Measurements from ENCODE around the gene AUNIP.

Gene AUNIP

DNA sequence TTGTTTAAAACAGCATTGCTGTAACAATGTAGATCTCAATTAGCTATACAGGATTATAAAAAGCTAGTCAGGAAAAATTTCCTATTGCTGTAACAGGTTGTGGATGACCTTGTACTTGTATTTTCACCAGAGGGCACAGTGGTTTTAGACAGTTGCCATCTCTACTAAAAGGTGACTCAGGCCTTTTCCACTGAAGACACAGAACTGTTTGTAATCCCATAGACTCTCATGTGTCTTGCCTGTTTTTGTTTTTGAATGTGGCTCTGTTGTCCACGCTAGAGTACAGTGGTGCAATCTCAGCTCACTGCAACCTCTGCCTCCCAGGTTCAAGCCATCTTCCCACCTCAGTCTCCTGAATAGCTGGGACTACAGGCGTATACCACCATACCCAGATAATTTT lies 33.7 kb downstream of the AUNIP start:
- no peak for DNase-seq

DNA sequence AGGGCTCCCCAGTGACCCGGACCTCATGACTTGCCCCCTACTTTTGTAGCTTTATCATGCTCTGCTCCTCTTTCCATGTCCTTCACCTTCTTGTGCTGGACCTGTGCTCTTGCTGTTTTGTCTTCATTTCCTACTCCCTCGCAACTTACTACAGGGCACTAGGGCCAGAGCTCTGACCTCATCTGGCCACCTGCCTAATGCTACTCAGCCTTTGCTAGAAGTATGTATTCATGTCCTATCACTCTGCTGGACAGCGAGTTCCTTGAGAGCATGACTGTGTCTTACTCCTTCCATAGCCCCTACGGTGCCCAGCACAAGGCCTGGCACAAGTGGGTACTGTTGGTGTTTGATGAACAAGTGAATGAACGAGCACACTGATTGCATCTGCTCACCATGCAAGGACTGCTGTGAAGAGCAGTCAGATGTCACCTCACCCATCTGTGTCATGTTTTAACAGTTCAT lies 37.6 kb downstream of the AUNIP start:
- DNase-seq = no peak

DNA sequence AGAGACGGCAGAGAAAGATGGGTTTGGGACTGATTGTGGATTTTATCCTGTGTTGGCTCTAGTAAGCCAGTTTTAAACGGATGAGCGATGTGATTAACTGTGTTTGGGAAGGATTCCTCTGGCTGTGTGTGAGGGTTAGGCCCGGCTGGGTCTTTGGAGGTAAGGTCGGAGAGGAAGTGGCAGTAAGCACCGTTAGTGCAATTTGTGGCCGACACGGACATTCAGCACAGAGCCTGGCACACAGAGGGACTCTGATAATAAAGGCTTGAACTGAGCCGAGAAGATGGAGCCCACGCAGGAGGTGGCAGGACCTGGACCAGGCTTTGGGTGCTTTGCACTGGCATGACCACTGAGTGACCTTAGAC lies 38.2 kb downstream of the AUNIP start:
- no peak for DNase-seq

DNA sequence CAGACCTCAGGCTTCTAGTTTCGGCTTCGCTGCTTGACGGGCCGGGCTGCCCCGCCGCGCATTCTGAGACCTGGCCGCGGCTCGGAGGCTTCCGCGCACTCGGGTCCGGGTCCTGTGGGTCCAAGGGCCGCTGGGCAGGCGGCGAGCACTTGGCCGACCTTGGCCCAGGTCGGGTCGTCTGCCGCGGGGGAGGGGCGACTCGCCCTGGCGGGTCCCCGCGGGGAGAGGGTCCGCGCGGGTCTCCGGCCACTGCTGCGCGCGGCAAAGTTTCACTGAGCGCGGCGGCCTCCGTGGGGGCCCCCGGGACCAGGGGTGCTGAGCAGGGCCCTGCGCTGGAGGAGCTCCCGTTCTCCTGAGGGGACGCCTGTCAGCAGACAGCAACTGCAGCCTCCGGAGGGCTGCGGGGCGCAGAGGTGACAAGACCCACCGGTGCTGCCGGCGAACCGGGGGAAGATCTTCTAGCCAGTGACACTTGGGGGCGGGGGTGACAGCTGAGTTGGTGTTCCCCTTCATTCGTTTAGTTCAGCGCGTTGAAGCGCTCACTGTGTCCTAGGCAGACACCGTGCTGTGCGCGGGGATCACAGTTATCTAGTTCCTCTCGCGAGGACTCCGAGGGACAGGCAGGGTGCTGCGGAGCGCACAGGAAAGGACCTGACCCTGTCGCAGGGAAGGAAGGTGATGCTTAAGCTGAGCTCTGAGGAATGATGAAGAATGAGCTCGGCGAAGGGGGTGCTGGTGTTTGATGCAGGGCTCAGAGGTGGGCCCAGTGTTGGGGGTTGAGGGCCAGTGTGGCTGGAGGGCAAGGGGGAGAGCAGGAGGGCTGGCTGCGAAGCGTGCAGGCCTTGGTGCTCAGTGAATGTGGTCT lies 38.8 kb downstream of the AUNIP start:
- DNase-seq = no peak

DNA sequence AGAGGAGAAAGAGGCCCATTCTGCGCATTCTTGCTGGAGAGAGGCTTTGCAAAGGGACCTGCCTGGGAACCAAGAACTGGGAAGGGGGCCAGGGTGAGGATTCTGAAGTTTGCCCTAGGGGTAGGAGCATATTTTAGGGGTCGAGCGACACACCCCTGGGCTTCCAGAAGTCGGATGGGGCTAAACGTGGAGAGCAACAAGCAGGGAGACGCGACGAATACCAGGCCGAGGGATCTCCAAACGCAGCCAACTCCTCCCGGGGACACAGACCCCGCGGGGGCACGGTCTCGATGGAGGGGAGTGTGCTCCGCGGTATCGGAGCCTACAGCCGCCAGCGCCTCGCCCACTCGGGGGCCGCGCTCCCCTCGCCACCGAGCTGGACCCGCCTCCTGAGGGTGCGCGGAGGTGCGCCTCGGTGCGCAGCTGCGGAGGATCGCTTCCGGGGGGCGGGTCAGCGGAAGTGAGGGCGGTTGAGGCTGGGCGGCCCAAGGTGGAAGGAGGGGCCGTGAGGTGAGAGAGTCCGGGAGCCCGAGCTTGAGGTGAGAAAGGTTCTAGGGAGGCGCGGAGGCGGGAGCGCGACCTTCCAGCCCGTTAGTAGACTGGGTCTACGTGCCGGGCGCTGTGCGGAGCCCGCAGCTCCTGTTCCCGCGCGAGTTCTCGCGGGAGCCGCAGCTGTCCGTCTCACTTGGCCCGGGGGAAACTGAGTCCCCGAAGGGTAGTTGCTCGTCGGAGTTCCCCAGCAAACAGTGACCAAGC lies 39.6 kb downstream of the AUNIP start, which contains the start of gene MTFR1L:
Gene MTFR1L (plus strand): TSS at position 464 of the 756 bp plus-strand sequence. CDS start 3,151 bp downstream, outside the sequence.
- peak; percentile 73 for DNase-seq

DNA sequence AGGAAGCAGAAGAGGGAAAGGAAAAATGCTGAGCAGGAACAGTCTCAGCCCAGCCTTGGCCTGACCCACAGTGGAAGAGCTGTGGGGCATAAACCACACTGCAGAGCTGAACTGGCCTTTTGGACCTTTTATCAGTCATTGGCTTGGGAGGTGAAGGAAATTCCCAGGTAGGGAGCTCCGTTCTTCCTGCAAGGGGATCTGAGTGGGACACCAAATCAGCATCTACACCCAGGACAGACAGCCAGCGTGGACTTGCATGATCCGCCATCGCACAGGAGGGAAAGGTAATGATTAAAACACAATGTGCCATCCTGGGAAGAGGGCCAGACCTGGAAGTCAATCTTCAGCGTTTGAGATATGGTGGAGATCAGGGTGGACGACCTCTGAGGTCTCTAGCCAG lies 40.7 kb downstream of the AUNIP start:
- no peak for DNase-seq

DNA sequence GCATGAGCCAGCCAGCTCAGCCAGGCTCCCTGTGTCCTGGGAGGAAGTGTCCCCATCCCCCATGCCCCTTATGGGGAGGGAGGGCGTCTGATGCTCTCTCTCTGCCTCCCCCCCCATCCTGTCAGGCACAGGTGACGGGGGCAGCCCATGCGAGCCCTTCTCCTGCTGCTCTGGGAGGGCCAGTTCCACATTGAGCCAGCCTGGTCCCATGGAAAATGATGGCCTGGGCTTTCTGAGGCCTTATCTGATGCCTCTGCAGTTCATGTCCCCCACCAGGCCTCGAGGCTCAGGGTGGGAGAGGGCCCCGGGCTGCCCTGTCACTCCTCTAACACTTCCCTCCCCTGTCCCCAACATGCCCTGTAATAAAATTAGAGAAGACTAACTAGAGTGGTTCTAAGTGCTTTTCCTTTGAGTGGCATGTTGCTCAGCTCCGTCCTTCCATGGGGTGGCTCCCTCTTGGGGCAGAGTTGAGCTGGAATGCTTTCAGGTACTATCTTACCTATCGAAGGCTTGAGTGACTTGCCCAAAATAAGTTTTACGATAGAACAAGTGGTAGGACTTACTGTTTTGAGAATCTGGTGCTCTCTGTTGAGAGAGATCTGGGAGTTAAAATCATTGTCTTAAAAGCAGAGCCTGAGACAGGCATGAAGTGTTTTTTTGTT lies 41.3 kb downstream of the AUNIP start:
- no peak for DNase-seq

DNA sequence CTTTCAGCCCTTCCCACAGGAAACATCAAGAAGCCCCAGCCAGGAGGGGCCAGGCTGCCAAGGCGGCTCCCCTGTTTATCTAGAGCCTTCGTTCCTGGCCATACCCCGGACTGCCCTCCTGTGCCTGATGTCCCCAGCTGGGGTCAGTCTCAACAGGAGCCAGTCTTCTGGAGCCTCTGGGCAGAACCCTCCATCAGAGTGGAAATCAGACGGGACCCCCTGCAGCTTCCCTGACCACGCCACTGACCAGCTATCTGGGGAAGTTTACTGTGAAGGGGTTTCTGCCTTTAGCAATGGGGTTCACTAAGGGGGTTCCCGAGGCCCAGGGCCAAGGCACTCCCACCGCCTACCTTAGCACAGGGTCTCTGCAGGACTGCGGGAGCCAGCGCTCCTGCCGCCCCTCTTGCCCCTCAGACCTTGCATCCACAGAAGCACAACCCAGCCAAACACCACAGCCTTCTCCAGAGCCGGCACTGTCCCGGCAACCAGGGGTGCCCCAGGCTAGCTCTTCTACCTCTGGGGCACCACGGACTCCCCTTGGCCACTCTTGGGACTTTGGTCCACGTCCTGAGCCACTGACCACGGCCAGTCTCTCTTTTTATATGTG lies 43.0 kb downstream of the AUNIP start:
- DNase-seq = no peak

DNA sequence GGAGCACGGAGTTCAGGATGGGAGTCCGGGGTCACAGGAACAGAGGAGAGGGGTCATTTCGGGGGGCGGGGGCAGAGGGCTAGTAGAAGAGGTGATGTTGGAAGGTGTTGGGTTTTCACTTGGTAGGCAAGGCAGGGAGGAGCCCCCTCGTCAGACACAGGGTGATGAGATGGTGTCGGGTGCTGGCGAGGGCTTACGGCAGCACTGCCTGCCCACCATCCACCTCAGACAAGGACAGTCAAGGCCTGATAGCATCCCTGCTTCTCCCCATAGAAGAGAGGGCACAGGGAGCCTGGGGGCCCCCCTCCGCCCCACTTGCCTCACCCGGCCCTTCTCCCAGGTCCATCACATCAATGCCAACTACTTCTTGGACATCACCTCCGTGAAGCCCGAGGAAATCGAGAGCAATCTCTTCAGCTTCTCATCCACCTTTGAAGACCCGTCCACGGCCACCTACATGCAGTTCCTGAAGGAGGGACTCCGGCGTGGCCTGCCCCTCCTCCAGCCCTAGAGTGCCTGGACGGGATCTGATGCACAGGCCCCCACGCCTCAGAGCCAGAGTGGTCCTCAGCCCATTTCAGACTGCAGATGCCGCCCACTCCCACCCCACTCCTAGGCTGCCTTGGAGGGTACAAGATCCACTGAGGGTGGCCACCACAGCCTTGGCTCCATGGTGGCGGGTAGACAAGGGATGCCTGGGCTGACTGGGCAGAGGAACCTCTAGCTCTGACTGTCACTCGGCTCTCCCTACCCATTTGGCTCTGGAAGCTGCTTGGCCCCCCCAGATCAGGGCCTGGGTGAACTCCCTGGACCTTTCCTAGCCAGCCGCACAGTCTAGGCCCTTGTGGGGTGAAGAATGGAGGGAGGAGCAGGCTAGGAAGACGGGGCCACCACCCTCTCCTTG lies 43.8 kb downstream of the AUNIP start:
- no peak for DNase-seq

DNA sequence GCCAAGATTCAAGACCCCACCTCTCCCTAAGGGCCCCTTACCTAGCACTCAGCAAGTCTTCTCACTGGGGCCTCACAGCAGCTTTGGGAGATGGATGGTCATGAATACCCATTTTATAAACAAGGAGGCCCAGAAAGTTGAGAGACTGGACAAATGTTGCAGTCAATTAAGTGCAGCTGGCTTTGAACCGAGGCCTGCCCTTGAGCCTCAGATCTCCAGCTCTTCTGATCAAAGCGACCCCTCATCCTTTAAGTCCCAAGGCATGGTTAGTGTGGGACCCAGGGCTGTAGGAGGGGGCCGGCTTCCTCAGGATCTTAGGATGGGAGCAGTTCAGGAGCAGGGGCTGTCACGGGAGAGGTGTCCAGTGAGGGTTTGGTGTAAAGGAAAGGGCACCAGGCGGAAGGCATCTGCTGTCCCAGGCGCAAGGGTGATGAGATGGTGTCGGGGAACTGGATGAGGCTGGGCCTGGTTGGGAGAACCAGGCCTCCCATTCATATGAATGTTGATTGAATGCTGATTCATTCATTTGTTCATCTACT lies 44.6 kb downstream of the AUNIP start:
- DNase-seq = no peak

DNA sequence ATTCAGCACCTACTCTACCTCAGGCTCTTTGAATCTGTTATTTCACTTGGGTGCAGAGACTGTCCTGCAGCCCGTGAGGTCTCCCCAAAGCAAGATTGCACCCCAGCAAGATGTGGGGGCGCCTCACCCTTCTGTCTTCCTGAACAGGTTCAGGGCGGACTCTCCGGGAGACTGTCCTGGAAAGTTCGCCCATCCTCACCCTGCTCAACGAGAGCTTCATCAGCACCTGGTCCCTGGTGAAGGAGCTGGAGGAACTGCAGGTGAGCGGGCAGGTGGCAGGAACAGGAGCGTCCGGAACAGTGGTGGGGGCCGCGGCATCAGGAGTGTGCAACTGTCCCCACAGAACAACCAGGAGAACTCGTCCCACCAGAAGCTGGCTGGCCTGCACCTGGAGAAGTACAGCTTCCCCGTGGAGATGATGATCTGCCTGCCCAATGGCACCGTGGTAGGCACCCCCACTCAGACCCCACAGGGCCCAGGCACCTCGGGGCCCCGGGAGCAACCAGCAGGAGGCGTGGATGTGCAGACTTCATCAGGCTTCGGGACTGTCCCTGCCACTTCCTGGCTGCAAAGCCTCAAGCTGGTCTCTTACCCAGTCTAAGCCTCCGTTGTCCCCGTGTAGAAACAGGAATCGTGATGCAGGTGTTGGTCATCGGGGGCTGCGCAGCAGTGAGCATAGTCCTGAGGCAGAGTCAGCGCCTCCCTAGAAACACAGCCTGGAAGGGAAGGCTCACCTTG lies 45.4 kb downstream of the AUNIP start:
- DNase-seq = no peak

DNA sequence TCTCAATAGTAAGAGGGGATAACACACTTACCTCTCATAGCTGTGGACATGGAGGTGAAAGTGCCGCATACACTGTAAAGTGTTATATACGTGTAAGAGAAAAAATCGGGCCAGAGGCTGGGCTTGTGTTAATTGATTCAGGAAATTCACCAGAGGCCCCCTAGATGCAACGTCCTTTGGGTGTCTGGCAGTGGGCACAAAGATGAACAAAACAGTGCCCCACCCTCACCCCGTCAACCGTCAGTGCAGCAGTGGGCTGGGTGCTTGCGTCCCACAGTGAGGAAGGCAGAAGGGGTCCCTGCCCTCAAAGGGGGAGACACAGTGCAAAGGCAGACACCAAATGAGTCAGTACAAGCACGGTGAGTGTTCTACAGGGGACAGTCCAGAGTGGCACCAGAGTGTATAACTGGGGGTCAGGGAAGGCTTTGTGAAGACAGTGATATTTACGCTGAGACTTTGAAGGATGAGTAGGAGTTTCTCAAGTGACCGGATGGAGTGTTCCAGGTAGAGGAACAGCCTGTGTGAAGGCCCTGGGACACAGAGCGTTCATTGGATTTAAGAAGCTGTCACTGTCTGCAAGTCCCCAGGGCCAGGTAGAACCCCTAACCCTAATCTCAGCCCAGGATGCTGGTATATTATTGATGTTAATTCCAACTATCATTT lies 46.1 kb downstream of the AUNIP start:
- no peak for DNase-seq

DNA sequence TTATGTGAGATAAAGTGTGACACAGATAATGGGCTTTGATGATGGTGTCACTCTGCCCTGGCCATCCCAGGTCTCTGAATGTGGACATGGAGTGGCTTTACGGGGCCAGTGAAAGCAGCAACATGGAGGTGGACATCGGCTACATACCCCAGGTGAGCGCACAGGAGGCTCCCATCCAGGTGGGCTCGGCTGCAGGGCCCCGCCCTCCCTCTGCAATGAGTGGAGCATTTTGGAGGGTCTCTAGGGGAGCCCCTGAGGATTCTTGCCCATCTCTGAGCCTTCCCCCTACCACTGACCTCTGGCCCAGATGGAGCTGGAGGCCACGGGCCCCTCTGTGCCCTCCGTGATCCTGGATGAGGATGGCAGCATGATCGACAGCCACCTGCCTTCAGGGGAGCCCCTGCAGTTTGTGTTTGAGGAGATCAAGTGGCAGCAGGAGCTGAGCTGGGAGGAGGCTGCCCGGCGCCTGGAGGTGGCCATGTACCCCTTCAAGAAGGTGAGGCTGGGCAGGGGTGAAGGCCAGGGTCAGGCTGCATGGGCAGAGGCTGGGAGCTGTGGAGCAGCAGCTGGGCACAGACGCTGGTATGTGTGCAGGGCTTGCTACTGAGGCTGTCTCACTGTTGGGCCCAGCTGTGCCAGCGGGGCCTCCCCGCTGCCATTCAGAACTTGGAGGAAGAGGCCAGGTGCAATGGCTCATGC lies 47.7 kb downstream of the AUNIP start:
- no peak for DNase-seq

DNA sequence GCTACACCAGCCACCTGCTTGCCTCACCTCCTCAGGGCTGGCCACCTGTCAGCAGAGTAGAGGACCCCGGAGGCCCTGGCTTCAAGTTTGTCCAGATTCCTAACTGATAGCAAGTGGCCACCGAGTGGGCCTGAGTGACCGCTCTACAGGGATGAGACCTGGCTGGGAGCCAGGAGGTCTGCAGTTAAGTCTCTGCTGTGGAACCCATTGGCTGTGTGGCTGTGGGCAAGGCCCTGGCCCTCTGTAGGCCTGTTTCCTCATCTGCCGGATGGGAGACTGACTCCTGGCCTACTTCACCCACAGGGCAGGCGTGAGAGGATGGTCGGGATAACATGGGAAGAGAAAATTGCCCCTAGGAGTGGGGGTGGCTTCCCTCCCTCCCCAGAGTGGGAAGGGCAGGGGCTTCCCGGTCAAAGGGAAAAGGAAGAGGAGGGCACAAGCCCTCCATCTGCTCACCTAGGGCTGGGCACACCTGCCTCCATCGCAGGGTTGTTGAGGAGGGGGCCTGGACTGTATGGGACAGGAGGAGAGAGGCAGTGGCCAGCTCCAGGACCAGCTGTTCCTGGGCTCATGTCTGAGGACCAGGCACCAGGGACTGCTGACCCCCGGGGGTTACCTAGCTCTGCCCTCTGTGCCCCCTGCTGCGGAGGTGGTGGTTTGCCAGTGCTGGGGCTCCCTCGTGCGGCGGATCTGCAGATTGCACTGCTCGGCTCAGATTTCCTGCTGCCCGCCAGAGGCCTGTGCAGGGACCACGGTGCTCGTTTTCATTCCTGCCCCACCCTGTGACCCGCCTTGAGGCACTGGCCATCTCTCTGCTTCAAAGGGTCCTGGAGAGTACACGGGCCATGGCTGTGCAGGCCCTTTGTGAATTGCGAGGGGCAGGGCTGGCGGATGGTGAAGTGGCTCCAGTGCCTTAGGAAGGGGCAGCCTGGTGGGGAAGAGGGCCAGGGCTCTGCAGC lies 48.6 kb downstream of the AUNIP start:
- peak; percentile 29 for DNase-seq

DNA sequence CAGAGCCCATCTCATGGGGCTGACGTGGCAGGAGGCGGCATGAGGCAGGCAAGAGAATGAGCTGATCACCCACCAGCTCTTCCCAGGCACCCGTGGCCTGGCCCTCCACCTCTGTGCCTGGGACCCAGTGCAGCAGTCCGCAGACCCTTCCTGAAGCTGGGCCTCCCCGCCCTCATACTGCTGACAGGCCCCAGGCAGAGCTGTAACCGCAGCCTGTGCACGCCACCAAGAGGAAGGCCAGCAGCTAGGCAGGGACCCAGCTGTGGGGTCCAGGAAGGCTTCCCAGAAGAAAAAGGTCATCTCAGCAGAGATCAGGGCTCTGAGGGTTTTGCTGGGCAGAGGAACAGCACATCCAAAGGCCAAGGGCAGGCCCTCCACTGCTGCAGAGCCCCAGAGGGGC lies 49.3 kb downstream of the AUNIP start:
- DNase-seq = no peak

DNA sequence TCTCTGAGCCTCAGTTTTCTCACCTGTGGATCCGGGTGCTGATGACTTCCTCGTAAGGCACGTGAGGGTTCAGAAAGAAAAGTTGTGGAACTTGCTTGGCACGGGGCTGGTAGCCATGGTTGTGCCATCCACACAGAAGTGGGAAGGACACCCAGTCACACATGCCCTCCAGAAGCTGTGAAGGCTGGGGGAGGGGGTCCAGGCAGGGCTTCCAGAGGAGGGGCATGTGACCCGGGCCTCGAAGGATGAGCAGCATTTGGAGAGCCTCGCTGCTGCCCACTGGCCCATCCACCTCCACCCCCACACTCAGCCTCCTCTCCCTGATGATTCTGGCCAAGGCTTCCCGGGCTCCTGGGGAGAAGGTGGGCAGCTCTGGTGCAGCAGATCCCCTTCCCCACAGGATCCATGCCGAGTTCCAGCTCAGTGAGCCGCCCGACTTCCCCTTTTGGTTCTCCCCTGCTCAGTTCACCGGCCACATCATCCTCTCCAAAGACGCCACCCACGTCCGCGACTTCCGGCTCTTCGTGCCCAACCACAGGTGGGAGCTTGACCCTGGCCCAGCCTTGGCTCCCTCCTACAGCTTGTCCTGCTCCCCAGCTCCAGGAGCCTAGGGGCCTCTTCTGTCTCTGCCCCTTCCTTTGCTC lies 49.9 kb downstream of the AUNIP start:
- no peak for DNase-seq

DNA sequence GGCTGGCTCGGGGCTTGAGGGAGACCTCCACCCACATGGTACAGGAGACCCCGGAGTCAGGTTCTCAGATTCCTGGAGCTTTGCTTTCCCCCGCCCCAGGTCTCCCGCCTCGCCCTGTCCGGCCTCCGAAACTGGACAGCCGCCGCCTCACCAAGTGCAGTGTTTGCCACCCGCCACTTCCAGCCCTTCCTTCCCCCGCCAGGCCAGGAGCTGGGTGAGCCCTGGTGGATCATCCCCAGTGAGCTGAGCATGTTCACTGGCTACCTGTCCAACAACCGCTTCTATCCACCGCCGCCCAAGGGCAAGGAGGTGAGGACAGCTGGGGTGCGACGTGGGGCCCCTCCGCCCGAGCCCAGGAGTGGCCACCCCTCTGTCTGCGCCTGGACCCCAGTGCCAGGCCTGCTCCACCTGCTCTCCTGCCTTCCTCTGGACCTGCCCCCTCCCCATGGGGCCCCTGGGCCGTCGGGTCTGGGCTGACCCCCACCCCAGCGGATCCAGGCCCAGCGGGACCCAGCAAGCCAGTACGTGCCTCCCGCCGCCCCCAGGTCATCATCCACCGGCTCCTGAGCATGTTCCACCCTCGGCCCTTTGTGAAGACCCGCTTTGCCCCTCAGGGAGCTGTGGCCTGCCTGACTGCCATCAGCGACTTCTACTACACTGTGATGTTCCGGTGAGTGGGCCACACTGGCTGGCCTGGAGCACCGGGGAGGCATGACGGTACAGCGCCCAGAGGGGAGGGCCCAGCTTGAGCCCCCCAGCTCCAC lies 50.6 kb downstream of the AUNIP start:
- DNase-seq = no peak
